C4-2B (cell line): ENCODE data around the gene RELL2.

ENCODE experiments used
- ZFX ChIP-seq: fragments of 450-650 bp; IDR thresholded peaks from 2 replicates; pipeline ENCODE4 v1.6.1; 2017
- TF ChIP-seq, protein P1 (sequence below): fragments of 450-650 bp; conservative IDR thresholded peaks from 2 replicates; pipeline ENCODE4 v1.5.1; 2017; ENCODE audit warnings: mild to moderate bottlenecking

DNA sequence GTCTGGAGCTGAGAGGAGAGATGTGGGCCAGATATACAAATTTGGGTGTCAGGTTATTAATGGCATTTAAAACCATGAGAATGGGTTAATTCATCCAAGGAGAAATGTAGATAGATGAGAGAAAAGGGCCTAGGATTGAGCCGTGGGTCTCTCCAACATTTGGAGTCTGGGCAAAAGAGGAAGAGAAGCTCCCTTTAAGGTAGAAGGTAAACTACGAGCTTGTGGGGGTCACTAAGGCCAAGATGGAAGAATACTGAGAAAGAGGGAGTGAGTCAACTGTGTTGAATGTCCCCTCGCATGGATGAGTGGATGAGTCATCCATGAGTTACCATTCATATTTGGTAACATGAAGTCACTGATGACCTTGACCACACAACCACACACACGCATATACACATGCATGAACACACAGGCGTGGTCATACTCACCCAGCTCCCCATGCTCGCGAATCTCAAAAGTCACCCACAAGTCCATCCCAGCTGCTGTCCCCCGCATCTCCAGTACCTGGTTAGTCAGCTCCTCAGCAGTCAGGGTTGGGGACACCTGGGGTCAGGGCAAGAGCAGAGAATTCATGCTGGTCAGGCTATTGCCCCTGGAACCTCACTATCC lies 21.2 kb downstream of the RELL2 start:
- TF ChIP-seq, protein P1, sequence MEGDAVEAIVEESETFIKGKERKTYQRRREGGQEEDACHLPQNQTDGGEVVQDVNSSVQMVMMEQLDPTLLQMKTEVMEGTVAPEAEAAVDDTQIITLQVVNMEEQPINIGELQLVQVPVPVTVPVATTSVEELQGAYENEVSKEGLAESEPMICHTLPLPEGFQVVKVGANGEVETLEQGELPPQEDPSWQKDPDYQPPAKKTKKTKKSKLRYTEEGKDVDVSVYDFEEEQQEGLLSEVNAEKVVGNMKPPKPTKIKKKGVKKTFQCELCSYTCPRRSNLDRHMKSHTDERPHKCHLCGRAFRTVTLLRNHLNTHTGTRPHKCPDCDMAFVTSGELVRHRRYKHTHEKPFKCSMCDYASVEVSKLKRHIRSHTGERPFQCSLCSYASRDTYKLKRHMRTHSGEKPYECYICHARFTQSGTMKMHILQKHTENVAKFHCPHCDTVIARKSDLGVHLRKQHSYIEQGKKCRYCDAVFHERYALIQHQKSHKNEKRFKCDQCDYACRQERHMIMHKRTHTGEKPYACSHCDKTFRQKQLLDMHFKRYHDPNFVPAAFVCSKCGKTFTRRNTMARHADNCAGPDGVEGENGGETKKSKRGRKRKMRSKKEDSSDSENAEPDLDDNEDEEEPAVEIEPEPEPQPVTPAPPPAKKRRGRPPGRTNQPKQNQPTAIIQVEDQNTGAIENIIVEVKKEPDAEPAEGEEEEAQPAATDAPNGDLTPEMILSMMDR: no peak
- TF ChIP-seq ZFX: no peak
